IPS-15b (cell line): ENCODE data around the gene NOTCH4.
A peak's percentile ranks its signal among the peaks of the same experiment; 100 is the strongest.
"Not testable (repeated sequence)": the region's sequence is repeated elsewhere in the genome, so short reads cannot be mapped to it uniquely, and the experiment has no call there.

Experiments
- H3K27me3 ChIP-seq: one replicate; pipeline ENCODE4 v1.6.1; 2013; ENCODE audit warnings: low read length; ENCODE audit not compliant: control insufficient read depth, insufficient read depth
- H3K36me3 ChIP-seq: one replicate; pipeline ENCODE4 v1.6.1; 2013; ENCODE audit warnings: low read length; ENCODE audit not compliant: control insufficient read depth, insufficient read depth
- H3K4me1 ChIP-seq: one replicate; pipeline ENCODE4 v1.6.1; 2013; ENCODE audit warnings: mild to moderate bottlenecking, low read length; ENCODE audit not compliant: control insufficient read depth, insufficient read depth
- H3K4me3 ChIP-seq: one replicate; pipeline ENCODE4 v1.5.1; 2013; ENCODE audit warnings: low read depth, low read length
- H3K9ac ChIP-seq: one replicate; pipeline ENCODE4 v1.6.1; 2013; ENCODE audit warnings: low read depth, mild to moderate bottlenecking, low read length
- H3K9me3 ChIP-seq: one replicate; pipeline ENCODE4 v1.6.1; 2013; ENCODE audit warnings: mild to moderate bottlenecking, low read length; ENCODE audit not compliant: control insufficient read depth, insufficient read depth

NOTCH4 gene

GRCh38 chr6:32198866-32199265, 25.0 kb downstream of the NOTCH4 start:
- Histone ChIP-seq H3K27me3 (no peaks in the 10 kb centered on the region), H3K9me3 (no peaks in the 10 kb centered on the region), H3K9ac (no peak overlapping the region), H3K4me3 (no peak overlapping the region), H3K4me1 (peaks cover 10% of the 10 kb centered on the region), H3K36me3 (no peaks in the 10 kb centered on the region)

GRCh38 chr6:32198345-32198696, 25.5 kb downstream of the NOTCH4 start:
- Histone ChIP-seq H3K9ac (no peak overlapping the region), H3K27me3 (no peaks in the 10 kb centered on the region), H3K4me1 (peaks cover 10% of the 10 kb centered on the region), H3K4me3 (no peak overlapping the region), H3K36me3 (no peaks in the 10 kb centered on the region), H3K9me3 (no peaks in the 10 kb centered on the region)

GRCh38 chr6:32196682-32197616, 26.9 kb downstream of the NOTCH4 start:
- Histone ChIP-seq H3K4me3 (peak overlapping the region; percentile 91), H3K4me1 (peaks cover 10% of the 10 kb centered on the region)

GRCh38 chr6:32195902-32196681, 27.8 kb downstream of the NOTCH4 start:
- Histone ChIP-seq H3K9me3 (no peaks in the 10 kb centered on the region), H3K9ac (peak overlapping the region; percentile 76), H3K36me3 (no peaks in the 10 kb centered on the region), H3K4me3 (peak overlapping the region; percentile 91), H3K27me3 (no peaks in the 10 kb centered on the region), H3K4me1 (peaks cover 13% of the 10 kb centered on the region)

More at GRCh38 chr6:32196682-32197616, 26.9 kb downstream of the NOTCH4 start:
- Histone ChIP-seq H3K36me3 (no peaks in the 10 kb centered on the region), H3K9ac (peak overlapping the region; percentile 26), H3K9me3 (no peaks in the 10 kb centered on the region), H3K27me3 (no peaks in the 10 kb centered on the region)

GRCh38 chr6:32195652-32195901, 28.3 kb downstream of the NOTCH4 start:
- Histone ChIP-seq H3K4me1 (peaks cover 13% of the 10 kb centered on the region), H3K27me3 (no peaks in the 10 kb centered on the region), H3K9ac (no peak overlapping the region), H3K4me3 (peak overlapping the region; percentile 91), H3K36me3 (no peaks in the 10 kb centered on the region), H3K9me3 (no peaks in the 10 kb centered on the region)

- Histone ChIP-seq H3K4me3 (peak overlapping the region; percentile 87), H3K36me3 (no peaks in the 10 kb centered on the region), H3K4me1 (peaks cover 13% of the 10 kb centered on the region)
These were observed 28.8 kb downstream of the NOTCH4 start for GRCh38 chr6:32194825-32195651.

GRCh38 chr6:32194388-32194787, 29.5 kb downstream of the NOTCH4 start:
- Histone ChIP-seq H3K4me3 (no peak overlapping the region), H3K4me1 (peaks cover 13% of the 10 kb centered on the region), H3K9ac (no peak overlapping the region), H3K27me3 (no peaks in the 10 kb centered on the region), H3K9me3 (no peaks in the 10 kb centered on the region), H3K36me3 (no peaks in the 10 kb centered on the region)

More at GRCh38 chr6:32194825-32195651, 28.8 kb downstream of the NOTCH4 start:
- Histone ChIP-seq H3K9ac (peak overlapping the region; percentile 94), H3K27me3 (no peaks in the 10 kb centered on the region), H3K9me3 (no peaks in the 10 kb centered on the region)

- H3K36me3 ChIP-seq, H3K27me3 ChIP-seq, H3K9me3 ChIP-seq, H3K9ac ChIP-seq: not testable (repeated sequence)
- Histone ChIP-seq H3K4me3 (peak overlapping the region; percentile 35), H3K4me1 (peaks cover 16% of the 10 kb centered on the region)
These were observed 30.8 kb downstream of the NOTCH4 start for GRCh38 chr6:32193096-32193495.

- H3K4me3 ChIP-seq = peak within 1 kb of the TSS; percentile 35
- no peaks in the 10 kb centered on the region for H3K27me3 ChIP-seq
- peak within 1 kb of the TSS; percentile 3 for H3K9ac ChIP-seq
- peaks cover 16% of the 10 kb centered on the region for H3K4me1 ChIP-seq
- peaks cover 2% of the 10 kb centered on the region for H3K36me3 ChIP-seq
- no peaks in the 10 kb centered on the region for H3K9me3 ChIP-seq
These were observed 31.2 kb downstream of the NOTCH4 start, which contains the start of gene GPSM3 for GRCh38 chr6:32192608-32193039. TSS of gene GPSM3 (minus strand) at chr6:32192643. CDS start at chr6:32192513, 130 bp downstream.

GRCh38 chr6:32191696-32192607, 31.9 kb downstream of the NOTCH4 start:
- peaks cover 9% of the 10 kb centered on the region for H3K36me3 ChIP-seq
- H3K9ac ChIP-seq = peak overlapping the region; percentile 3
- H3K9me3 ChIP-seq = no peaks in the 10 kb centered on the region
- H3K4me3 ChIP-seq = no peak overlapping the region
- H3K27me3 ChIP-seq = no peaks in the 10 kb centered on the region
- H3K4me1 ChIP-seq = peaks cover 13% of the 10 kb centered on the region
